ENCODE results near the gene YEATS2. TPM values are rescaled to one million over a fixed set of nuclear protein-coding genes. Genes with fewer than 3 reads are reported as not detected.
A peak's percentile ranks its signal among the peaks of the same experiment; 100 is the strongest.

The YEATS2 gene
- polyA plus RNA-seq, 10 donors, result 22.0 to 39.1 (median 28.0) TPM

DNA sequence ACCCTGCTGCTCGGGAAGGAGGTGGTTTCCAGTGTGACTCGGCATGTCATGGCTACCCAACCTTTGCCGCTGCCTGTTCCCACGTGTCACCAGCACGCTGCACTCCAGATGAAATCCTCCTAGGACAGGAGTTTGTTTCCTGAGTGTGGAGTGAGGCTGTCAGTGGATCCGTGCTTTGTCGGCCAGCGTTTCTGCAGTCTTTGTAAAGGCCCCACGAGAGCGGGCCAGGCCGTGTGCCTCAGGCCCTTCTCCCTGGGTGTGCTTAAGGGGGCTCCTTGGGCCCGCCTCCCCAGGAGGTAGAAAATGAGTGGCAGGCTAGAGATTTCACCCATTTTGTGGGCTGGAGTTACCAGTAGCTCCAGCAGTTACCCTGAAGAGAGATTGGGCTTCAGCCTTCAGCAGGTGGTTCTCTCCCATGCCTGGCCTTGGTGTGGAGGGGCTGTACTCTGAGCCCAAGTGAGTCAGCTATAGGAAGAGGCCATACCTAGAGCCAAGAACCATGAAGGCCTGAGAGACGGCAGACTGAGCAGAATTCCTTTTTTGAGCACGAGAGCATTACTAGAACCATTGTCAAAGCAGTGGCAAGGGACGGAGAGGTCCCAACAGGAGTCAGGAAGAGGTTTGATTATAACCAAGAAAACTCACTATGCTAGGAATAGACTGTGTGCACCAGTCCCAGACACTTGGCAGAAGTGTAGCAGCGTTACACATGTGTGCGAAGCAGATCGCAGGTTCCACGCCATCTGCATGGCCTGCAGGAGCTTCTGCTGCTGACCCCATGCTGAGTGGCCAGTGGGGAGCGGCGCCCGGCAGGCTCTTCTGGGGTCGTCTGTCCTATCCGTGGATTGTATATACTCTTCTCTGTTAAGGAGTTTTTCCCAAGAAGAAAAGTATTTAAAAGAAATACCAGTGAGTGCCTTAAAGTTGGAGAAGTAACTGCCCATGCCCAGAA lies 113.3 kb downstream of the YEATS2 start:
- DNase-seq, result no peak

DNA sequence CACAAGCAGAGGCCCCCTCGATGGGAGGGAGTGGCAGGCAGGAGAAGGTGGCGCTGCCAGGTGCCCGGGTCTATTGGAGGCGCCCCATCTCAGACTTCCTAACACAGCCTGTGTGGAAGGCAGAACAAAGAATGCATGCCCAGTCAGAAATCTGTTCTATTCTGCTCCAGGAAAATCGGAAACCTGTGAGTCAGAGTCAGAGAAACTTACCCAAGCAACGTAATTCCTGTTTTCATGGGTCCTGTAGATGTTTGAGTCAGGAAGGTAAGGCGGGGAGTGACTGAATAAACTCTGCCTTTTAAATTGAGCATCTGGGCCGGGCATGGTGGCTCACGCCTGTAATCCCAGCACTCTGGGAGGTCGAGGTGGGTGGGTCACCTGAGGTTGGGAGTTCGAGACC lies 114.0 kb downstream of the YEATS2 start:
- DNase-seq, result no peak

DNA sequence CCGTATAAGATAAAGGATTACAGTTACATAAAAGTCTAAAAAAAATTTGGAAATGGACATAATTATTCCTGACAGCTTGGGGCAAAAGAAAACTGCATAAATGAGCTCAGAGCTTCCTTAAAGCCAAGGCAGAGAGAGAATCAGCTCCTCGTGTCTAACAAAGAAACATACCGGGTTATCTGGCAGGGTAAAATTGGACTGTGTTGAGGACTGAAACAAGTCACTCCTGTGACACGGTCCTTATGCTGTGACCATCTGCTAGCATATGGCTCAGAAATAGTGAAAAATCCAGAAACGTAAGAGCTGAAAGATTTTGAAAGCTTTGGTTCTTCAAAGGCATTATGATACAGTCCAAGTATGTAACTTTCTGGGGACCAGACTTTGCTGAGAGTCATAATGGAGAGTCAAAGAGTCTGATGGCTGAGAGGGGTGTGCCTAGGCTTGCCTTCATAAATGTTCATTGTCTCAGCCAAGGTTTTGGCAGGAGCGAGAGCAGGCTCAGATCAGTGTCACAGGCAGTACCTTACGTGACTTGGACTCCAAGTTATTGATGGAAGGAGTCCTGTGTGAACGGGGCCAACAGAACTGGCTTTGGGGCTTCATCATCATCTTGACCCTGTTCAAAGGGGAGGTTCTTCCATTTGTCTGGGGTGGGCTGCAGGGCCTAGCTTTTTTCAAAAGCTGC lies 115.3 kb downstream of the YEATS2 start:
- DNase-seq, result no peak

DNA sequence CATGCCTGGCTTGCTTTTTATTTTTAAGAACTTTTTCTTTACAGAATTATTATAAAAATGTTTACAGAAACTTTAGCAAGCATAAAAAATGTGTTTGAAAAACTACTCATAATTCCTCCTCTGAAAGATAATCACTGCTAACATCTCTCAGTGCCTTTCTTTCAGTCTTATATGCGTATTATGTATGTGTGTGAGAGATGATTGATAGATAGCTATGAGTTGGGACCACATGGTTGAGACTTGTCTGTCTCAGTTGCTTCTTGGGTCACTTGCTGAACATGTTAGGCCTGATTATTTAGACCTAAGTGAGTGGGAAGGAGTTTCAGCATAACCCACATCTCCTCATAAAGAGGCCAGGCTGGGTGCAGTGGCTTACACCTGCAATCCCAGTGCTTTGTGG lies 116.6 kb downstream of the YEATS2 start:
- DNase-seq, result no peak

DNA sequence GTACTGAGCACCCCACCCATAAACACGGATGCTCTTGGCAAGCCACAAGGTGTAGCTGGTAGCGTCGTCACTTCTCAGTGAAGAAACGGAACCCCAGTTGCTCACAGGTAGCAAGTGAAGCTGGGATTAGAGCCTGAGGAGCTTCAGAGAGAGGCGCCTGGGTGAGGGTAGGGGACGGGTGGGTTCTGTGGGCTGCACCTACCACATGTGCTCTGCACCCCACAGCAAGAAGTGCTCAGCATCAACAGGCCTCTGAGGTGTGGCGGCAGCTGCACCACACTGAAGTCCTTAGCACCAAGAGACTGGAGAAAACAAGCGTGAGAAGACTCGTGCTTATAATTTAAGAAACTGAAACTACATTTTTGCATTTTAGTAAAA lies 118.0 kb downstream of the YEATS2 start:
- DNase-seq, result no peak

DNA sequence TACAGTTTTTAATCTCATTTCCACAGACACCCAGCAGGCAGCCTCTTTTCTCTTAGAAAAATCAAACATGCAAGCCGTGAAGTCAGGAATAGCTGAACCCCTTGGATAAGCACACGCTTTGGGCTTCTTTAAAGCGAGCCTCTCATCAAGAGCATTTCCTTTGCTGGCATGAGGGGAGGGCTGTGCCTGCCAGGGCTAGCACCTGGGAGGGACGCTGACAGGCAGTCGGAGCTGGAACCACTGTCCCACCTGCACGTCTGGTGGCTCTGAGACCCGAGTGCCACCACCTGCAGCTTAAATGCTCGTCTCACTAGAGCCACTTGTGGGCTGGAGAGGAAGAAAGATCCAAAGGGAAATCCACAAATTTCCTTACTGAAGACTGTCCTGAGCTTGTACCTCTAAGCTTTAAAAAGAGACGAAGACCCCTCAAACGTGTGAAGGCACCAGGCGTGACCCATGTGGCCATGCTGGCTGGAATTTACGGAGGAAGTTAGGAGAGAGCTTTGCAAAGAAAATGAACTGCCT lies 118.4 kb downstream of the YEATS2 start:
- no peak for DNase-seq

DNA sequence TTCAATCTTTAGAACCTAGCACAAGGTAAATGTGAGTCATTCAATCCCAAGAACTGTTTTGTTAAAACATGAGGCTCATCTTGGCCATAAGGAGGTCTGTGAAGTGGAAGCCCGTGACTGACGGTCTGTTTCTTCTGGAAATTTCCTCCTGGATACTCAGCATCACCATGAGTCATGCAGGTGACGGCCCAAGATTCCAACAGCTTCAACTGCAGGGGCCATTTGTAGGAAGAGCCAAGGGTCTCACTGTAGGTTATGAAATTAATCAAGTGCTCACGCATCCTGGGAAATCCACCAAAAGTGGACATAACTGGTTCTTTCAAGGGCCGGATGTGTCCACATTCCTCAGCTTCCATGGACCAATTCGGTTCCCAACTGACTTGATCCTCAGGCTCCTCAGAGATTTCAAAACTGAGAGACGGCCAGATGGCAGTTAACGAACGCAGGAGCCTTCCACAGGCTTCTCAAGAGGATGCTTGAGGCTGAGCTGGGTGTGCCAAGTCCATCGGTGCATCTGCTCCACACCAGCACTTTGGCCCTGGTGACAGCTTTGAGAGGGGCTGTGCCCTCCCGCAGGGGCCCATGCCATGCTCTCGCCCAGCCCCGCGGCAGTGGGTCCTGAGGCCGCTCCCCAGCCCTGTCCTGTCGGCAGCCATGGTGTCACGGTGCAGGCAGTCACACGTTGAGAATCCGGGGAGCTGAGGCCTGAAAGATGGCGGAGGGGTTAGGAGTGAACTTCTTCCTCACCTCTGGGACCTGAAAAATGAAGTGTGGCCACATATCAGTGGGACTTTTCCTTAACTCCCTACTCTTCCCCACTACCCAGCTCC lies 119.3 kb downstream of the YEATS2 start:
- DNase-seq, result no peak

DNA sequence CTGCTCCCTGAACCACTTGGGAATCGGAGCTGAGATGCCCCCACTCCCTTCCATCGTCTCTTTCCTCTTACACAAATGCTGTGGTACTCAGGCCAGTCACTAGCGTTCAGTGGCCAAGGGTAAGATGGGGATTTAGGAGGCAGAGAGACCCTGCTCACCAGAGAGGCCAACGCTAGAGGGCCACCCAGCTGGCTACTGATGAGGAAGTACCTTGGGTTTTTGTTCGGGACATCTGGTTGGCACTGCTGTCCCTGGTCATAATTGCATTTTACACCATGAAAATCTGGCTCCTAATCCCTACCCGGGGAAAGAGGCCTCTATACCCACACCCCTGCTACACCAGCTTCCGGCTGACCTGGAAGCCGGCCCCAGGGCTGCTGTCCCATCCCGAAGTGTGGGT lies 120.0 kb downstream of the YEATS2 start:
- DNase-seq, result no peak

DNA sequence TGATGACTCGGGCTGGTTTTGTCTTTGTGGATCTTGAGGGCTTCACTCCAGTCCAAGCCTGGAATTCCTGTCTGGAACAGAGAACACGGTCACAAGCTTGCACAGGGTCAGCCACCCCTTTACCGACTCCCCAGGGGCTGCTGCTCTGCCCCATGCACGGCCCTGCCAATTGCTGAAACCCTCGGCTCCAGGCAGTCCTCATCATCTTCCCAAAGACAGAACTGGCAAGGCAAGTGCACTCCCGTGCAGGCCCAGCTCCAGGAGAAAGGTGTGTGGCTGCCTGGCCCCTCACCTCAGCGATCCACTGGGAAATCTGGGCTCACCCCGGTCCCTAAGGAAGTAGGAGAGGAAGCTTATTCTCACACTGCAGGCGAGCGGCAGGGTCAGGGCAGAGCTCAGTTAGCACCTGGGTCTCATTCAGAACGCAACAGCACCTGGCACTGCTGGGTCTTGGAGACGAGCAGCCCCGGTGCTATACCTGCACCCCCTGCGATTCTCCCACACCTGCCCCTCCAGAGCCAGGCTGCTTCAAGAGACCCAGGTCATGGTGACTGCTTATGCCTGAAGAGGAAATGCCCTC lies 120.5 kb downstream of the YEATS2 start:
- no peak for DNase-seq

DNA sequence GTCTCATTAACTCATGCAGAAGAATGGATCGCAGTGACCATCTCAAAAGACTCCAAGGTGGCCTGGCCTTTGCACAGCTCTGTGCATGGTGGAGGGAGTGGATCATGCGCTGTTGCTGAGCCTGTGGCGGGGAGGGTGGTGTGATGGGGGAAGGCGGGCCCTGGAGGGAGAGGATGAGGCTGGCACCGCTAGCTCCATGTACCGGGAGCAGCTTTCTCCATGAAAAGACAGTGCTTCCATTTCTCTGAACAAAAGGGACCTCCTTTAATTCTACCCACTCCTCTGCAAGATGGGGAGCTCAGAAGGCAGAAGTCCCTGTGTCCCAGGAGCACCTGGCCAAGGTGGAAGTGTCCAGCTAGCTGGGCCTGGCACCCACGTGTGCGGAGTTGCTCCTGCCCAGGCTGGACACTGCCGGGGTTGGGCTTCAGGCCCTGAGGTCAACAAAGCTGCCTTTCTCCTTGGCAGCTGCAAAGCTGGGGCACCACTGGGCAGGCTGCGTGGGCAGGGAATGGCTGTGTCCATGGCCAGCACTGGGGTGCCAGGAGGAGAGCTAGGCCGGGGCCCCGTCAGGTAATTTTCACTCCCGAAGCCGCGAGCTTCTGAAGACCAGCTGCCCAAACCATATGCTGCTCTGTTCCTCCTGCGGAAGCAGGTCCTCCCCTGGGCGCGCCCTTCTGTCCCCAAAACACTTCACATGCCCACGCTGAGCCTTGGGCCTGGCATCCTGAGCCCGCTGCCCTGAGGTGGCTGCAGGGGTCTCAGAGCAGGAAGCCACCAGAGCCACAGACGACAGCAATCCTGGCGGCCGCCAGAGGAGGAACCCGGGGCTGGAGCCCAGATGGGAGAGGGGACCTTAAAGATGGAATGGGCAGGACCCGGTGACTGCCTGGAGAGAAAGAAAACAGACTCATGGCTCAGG lies 121.4 kb downstream of the YEATS2 start:
- no peak for DNase-seq

DNA sequence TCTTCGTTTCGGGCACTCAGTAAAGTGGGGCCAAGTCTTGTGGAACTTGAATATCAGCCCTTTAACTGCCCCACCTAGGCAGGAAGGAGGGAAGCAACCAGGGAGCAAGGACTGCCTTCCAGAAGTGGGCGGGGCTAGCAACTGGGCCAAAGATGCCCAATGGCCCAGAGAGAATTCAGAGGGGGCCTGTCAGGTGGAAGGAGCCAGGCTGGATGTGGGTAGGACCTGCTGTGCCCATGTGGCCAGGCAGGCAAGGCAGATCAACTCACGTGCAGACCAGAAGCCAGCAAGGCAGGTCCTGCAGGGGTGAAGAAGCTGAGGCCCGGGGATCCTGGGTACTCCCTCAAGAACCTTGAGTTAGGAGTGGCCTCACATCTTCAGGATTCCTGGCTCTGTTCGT lies 122.2 kb downstream of the YEATS2 start:
- DNase-seq, result no peak

DNA sequence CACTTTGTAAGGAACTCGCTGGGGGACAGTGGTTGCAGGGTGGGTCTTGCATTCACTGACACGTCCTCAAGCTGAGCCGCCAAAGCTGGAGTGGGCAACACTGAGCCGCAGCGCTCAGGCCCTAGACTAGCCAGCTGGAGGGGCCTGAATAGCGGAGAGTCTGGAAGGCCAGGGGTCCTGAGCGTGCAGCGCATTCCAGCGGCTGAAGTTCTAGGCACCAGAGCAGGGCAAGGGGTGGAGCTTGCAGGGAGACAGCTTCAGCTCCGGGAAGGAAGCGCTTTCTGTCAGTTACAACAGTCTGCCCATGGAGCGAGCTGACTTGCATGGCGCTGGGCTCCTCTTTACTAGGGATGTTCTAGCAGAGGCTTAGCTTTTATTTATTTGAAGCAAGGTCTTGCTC lies 125.0 kb downstream of the YEATS2 start:
- no peak for DNase-seq

DNA sequence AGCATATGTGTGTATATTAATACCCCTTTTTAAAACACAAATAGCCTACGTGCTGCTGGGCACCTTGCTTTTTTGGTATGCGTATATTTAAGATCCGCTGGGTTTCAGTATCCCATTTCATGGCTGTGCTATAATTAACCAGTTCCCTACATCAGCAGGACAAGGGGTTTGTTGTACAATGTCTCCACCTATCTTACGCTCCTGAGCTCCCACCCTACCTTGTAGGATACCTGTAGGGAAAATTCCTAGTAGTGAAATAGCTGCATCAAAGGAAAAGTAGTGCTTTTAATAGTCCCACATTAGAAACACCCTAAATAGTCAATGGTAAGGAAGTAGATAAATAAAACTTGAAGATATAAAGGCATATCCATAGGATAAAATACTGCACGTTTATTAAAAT lies 126.4 kb downstream of the YEATS2 start:
- DNase-seq, result no peak

DNA sequence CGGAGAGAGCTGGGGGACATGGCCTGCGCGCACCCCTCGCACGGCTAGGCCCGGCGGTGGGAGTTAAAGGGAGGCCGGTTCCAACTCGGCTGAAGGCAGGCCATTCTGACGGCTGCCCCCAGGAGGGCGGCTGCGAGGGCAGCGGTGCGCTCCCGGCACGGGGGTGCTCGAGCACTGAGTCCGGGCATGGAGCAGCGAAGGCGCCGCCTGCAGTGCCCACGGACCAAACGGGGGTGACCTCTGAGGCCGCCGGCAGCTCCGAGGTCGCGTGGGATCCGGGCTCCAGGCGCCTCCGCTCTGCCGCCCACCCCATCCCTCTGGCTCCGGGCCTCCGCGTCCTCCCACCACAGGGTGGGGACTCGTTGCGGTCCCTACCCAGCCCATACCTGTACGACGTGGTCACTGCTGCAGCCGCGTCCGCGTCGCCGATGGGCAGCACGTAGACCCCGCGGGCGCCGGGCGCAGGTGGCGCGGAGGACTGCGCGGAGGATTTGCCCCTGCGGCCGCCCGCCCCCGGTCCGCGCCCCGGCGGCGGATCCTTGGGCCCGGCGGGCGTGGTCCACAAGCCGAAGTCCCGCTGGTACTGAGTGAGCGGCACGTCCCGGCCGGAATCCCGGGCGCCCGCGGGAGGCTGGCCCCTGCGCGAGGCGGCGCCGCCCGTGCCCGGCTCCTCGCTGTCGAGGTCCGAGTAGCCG lies 127.3 kb downstream of the YEATS2 start:
- DNase-seq, result peak in 1 of 3 donors; percentile 50

DNA sequence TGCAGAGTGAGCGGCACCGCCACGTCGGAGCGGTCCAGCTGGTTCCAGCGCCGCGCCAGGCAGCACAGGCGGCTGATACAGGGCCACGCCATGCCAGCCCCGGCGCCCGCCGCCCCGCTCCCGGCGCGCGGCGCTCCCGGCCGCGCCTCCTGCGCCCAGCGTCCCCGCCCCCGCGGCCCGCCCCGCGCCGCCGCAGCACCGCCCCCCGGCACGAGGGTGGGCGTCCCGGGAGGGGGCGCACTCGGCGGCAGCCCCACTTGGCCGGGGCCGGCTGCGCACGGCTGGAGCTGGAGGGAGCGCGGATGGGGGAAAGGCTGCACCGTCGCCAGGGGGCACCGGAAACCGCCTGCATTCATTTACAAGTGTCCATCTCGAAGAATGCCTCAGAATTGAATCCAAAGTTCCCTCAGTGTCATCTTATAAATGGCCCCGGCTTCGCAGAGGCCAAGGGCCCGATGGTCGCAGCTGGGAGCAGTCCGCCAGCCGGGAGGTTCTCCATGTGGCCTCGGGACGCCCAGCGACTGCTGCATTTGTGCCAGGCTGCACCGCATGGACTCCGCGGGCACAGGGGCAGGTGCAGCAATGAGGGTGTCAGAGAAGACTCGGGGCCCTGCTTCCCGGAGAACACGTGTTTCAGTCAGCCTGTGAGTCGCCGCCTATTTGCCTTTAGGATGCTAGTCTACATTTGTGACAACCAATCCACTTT lies 128.0 kb downstream of the YEATS2 start, which contains the start of gene MAP6D1:
MAP6D1 (minus strand) TSS at position 122 of the 706 bp plus-strand sequence; CDS start at position 92, 30 bp downstream.
- DNase-seq, result peak; percentile 58 to 76 (median 63)

DNA sequence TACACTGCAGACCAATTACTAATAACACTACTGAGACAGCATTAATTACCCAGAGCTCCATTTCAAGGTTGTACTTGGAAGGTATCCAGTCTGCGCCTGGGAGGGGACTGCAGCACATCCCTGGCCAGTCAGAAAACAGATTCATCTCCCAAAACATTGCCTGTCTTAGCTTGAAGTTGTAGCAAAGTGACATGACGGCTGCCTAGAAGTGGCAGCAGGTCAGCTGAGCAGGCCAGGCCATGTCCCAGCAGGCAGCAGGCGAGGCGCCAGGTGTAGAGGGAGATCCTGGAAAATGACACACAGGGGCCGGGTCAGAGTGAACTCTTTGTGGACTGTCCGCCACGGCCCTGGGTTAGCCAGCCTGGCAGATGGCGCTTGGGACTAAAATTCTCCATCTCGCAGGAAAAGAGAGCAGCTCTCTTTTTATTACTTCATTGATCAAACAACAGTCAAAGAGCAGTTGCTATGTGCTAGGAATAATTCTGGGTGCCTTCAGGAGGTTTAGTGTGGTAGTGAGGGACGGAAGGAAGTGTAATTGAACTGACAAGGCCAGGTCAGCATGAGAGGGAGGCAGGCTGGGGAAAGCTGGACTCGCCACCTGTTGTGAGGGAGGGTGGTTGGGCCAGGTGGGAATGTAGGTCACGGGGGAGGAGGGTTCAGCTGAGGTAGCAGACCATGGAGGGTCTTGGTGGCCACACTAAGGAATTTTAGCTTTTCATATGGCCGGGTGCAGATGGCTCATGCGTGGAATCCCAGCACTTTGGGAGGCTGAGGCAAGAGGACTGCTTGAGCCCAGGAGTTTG lies 129.1 kb downstream of the YEATS2 start:
- no peak for DNase-seq

DNA sequence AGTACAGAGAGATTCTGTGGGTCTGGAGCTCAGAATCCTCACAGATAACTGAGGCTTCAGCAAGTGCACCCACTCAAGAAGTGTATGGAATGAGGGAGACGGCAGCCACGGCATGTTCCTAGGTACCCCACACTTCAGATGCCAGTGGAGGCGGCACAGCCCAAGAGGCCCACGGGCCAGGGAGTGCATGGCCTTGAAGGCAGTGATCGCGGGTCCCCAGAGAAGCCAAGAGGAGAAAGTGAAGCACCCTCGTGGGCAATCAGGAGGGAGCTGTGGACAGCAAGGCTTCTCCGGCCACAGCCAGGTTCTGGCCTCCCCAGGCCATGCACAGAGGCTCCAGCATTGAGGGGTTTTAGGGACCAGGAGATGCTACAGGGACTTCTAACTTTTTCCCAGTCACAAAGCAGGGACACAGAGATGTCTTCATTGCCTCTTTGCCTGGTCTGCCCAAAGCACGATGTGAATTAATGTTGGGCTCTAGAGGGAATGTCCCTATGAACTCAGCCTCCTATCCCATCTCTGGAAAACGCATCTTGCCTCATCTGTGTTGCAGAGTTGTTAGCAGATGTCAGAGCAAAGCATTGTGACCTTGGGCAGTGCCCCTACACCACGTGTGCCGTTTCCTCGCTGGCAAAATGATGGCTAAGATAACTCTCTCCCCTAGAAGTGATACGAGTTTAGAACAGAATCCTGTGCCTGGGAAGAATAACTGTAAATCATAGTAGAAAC lies 130.4 kb downstream of the YEATS2 start:
- no peak for DNase-seq

DNA sequence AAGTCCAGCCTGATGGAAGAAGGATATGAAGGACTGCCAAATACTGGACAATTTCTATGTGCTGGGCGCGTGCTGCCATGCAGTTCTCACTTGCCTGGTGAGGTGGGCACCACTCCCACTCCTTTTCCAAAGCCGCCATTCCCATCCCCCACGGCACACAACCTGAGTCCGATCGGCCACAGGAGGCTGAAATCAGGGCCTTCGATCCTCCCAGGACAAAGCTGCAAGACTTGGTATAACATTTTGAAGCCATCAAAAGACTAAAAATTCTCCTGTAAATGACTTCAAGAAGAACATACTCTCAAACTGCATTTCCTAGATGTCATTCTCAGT lies 130.9 kb downstream of the YEATS2 start:
- no peak for DNase-seq

Data from muscle of back (tissue), 11 donors.